Nephron (organoid): Measurements from ENCODE around the gene PRKCB.

Experiments
- H3K27ac Mint-ChIP-seq, 3 experiments: 2 replicates each; pipeline ENCODE4 v1.8.0; 2020; ENCODE audit warnings: mixed read lengths in 3 of 3, mild to moderate bottlenecking in 2 of 3, moderate library complexity in 1 of 3
- H3K27me3 Mint-ChIP-seq: 2 replicates; pipeline ENCODE4 v1.8.0; 2021; ENCODE audit warnings: low read depth, mild to moderate bottlenecking, moderate library complexity, mixed read lengths
- H3K36me3 Mint-ChIP-seq: 2 replicates; pipeline ENCODE4 v1.8.0; 2020; ENCODE audit warnings: low read depth, mixed read lengths
- H3K4me1 Mint-ChIP-seq: 2 replicates; pipeline ENCODE4 v1.8.0; 2020; ENCODE audit warnings: mixed read lengths
- H3K4me3 Mint-ChIP-seq, 3 experiments: 2 replicates each; pipeline ENCODE4 v1.8.0; 2020; ENCODE audit warnings: mild to moderate bottlenecking in 3 of 3, mixed read lengths in 3 of 3, moderate library complexity in 2 of 3
- H3K9me3 Mint-ChIP-seq: 2 replicates; pipeline ENCODE4 v1.8.0; 2020; ENCODE audit warnings: mixed read lengths
- TF ChIP-seq, protein P1 (sequence below), 3 experiments: fragments of 200-600 bp; sonication (generic); IDR thresholded peaks; one replicate each; pipeline ENCODE4 v1.5.0; 2021; ENCODE audit warnings: antibody characterized with exemption in 3 of 3; ENCODE audit not compliant: unreplicated experiment in 3 of 3

Gene PRKCB

DNA sequence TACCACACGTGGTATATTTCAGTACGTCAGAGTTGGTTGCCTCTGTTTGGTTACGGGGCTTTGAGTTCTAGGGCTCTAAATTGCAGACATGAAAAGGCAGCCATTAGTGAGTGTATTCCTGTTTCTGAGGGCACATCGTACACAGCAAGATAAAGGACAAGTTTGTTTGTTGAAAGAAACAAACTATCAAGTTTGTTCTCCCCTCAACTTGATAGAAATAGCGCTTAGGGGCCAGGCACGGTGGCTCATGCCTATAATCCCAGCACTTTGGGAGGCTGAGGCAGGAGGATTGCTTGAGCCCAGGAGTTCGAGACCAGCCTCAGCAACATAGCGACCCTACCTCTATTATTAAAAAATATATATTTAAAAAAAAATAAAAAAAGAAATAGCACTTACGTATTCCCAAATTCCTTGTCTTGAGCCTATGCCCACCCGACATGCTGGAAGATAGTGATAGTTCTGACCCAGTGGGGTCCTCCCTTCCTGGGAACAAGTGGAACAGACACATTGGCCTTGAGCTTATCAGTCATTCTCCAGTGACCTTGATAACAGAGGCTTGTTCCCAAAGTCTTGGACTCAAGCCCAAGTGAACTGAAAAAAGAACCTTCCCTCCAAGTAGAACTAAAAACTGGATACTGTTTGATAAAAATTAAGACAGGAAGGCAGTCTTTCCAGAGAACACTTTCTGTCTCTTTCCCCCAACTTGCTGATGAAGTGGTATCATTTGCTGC lies 280.4 kb downstream of the PRKCB start:
- H3K9me3 Mint-ChIP-seq: no peaks in the 10 kb centered on the region
- peaks cover 7% of the 10 kb centered on the region for H3K27me3 Mint-ChIP-seq

DNA sequence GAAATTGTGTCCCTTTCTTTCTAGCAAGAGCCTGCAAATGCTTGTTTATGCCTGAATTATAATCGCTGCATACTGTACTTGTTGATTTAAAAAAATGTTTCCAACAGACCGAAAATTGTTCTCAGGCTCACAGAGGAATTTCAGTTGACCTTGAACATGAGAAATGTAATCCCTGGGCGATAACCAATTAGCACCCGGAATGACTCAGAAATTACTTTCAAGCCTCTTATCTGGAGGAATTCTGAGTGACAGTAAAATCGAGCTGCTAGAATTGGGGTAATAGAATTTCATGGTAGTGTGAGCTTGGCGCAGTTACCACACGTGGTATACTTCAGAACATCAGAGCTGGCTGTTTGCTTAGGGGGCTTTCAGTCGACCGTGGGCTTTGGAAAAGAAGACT lies 281.2 kb downstream of the PRKCB start:
- peaks cover 7% of the 10 kb centered on the region for H3K27me3 Mint-ChIP-seq
- no peak overlapping the region for H3K4me3 Mint-ChIP-seq
- H3K9me3 Mint-ChIP-seq: no peaks in the 10 kb centered on the region
- no peak overlapping the region for H3K27ac Mint-ChIP-seq
- H3K4me1 Mint-ChIP-seq: no peaks in the 10 kb centered on the region
- H3K36me3 Mint-ChIP-seq: no peaks in the 10 kb centered on the region
- TF ChIP-seq, protein P1, sequence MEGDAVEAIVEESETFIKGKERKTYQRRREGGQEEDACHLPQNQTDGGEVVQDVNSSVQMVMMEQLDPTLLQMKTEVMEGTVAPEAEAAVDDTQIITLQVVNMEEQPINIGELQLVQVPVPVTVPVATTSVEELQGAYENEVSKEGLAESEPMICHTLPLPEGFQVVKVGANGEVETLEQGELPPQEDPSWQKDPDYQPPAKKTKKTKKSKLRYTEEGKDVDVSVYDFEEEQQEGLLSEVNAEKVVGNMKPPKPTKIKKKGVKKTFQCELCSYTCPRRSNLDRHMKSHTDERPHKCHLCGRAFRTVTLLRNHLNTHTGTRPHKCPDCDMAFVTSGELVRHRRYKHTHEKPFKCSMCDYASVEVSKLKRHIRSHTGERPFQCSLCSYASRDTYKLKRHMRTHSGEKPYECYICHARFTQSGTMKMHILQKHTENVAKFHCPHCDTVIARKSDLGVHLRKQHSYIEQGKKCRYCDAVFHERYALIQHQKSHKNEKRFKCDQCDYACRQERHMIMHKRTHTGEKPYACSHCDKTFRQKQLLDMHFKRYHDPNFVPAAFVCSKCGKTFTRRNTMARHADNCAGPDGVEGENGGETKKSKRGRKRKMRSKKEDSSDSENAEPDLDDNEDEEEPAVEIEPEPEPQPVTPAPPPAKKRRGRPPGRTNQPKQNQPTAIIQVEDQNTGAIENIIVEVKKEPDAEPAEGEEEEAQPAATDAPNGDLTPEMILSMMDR (IDR thresholded peaks at IDR 0.05; ENCODE audit: unreplicated experiment in 3 of 3): no peak

More for the DNA sequence above, 280.4 kb downstream of the PRKCB start:
- H3K4me1 Mint-ChIP-seq: no peaks in the 10 kb centered on the region
- H3K36me3 Mint-ChIP-seq: no peaks in the 10 kb centered on the region
- no peak overlapping the region for H3K4me3 Mint-ChIP-seq
- TF ChIP-seq, protein P1 (IDR thresholded peaks at IDR 0.05; ENCODE audit: unreplicated experiment in 3 of 3): no peak
- H3K27ac Mint-ChIP-seq: no peak overlapping the region

- no peaks in the 10 kb centered on the region for H3K4me1 Mint-ChIP-seq
- no peaks in the 10 kb centered on the region for H3K9me3 Mint-ChIP-seq
- H3K27me3 Mint-ChIP-seq: peaks cover 7% of the 10 kb centered on the region
- no peak overlapping the region for H3K27ac Mint-ChIP-seq
- no peak overlapping the region for H3K4me3 Mint-ChIP-seq
- TF ChIP-seq, protein P1 (IDR thresholded peaks at IDR 0.05; ENCODE audit: unreplicated experiment in 3 of 3): no peak
- H3K36me3 Mint-ChIP-seq: no peaks in the 10 kb centered on the region
These were observed 281.9 kb downstream of the PRKCB start for GRCh38 chr16:24117680-24118079.

DNA sequence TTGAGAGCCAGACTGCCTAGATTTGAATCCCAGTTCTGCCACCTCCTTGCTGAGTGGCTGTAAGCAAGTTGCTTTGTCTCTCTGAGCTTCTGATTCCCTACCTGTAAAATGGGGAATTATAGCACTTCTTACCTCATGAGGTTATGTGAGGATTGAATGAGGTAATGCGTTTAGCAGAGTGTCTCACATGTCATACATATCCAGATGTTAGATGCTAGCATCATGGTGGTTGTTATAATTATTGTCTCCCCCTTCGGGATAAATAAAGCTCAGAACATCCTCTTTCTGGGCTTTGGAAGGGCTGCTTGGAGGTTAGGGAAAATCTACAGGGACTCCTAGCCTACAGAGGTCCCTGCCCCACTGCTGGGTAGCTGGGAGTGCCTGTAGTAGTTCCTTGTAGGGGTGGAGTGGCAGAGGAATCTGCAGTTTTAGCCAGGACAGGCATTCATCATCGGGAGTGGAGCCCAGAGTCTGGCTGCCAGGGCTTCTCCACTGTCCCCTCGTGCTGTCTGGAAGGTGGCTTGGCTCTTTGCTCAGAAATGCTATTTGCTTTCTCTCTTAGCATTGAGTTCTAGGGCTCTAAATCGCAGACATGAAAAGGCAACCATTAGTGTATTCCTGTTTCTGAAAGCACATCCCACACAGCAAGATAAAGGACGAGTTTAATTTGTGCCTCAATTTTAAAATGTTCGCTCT lies 282.5 kb downstream of the PRKCB start:
- no peak overlapping the region for H3K27ac Mint-ChIP-seq
- TF ChIP-seq, protein P1 (IDR thresholded peaks at IDR 0.05; ENCODE audit: unreplicated experiment in 3 of 3): no peak
- H3K36me3 Mint-ChIP-seq: no peaks in the 10 kb centered on the region
- H3K27me3 Mint-ChIP-seq: peaks cover 9% of the 10 kb centered on the region
- H3K4me3 Mint-ChIP-seq: no peak overlapping the region
- no peaks in the 10 kb centered on the region for H3K9me3 Mint-ChIP-seq
- H3K4me1 Mint-ChIP-seq: no peaks in the 10 kb centered on the region

GRCh38 chr16:24119807-24120206 lies 284.0 kb downstream of the PRKCB start:
- Mint-ChIP-seq H3K9me3 (no peaks in the 10 kb centered on the region), H3K4me1 (no peaks in the 10 kb centered on the region), H3K27me3 (peaks cover 13% of the 10 kb centered on the region), H3K36me3 (no peaks in the 10 kb centered on the region), H3K27ac (no peak overlapping the region), H3K4me3 (no peak overlapping the region)
- TF ChIP-seq, protein P1 (IDR thresholded peaks at IDR 0.05; ENCODE audit: unreplicated experiment in 3 of 3): no peak
